ENCODE results near the gene GJA3. TPM values are rescaled to one million over a fixed set of nuclear protein-coding genes. Genes with fewer than 3 reads are reported as not detected.
A peak's percentile ranks its signal among the peaks of the same experiment; 100 is the strongest.

GJA3 gene
- 0.83 and 0.92 TPM in 2 replicates for total RNA-seq (2021)
- long read RNA-seq: 0 reads

- H3K4me3 Mint-ChIP-seq: peak within 1 kb of the TSS; percentile 71 to 82
- H3K4ac ChIP-seq (ENCODE audit: low read depth, low read length): no peak within 1 kb of the TSS
- no peak within 1 kb of the TSS for H4K91ac ChIP-seq (ENCODE audit: insufficient read length, low read depth, low read length)
- peaks cover 0 to 2% (median 0%) of the 10 kb centered on the region in 3 experiments; a peak in 2 of 7 replicates for H3K36me3 Mint-ChIP-seq (ENCODE audit: insufficient read depth in 1 of 3, low read depth in 3 of 3)
- H4K20me1 ChIP-seq (ENCODE audit: control insufficient read depth, insufficient read depth, insufficient read length): no peaks in the 10 kb centered on the region
- no peak within 1 kb of the TSS for H3K18ac ChIP-seq (ENCODE audit: insufficient read length, low read depth, low read length)
- no peak within 1 kb of the TSS for H2BK120ac ChIP-seq (ENCODE audit: low read depth, low read length, poor library complexity, severe bottlenecking)
- H3K27me3 Mint-ChIP-seq (ENCODE audit: low read depth): peaks cover 70% of the 10 kb centered on the region
- no peak within 1 kb of the TSS for H3K27ac ChIP-seq (ENCODE audit: insufficient read length, low read depth, low read length)
- no peak; the same call in 2 of the 3 replicates for TF ChIP-seq CTCF (conservative IDR thresholded peaks at IDR 0.05)
- no peak within 1 kb of the TSS for H4K8ac ChIP-seq (replicated peaks; ENCODE audit: insufficient read length, low read depth, low read length)
- no peak within 1 kb of the TSS for H2AFZ ChIP-seq (ENCODE audit: low read length)
- no peak within 1 kb of the TSS for H3K56ac ChIP-seq (ENCODE audit: insufficient read length, low read depth, low read length)
- H3K4me2 ChIP-seq (ENCODE audit: insufficient read depth, insufficient read length, low read length): peak within 1 kb of the TSS; percentile 86
- H3K4me1 ChIP-seq (ENCODE audit: insufficient read depth, low read length): no peaks in the 10 kb centered on the region
- no peak within 1 kb of the TSS for H3K23ac ChIP-seq (ENCODE audit: insufficient read length, low read depth, low read length)
- H2BK15ac ChIP-seq (ENCODE audit: low read depth, low read length): no peak within 1 kb of the TSS
- H2BK20ac ChIP-seq (ENCODE audit: low read depth, low read length, poor library complexity, severe bottlenecking): no peak within 1 kb of the TSS
- H3K79me1 ChIP-seq (ENCODE audit: insufficient read depth, low read depth, low read length, poor library complexity, severe bottlenecking): no peaks in the 10 kb centered on the region
- H3K14ac ChIP-seq (ENCODE audit: insufficient read depth, low read length): no peak within 1 kb of the TSS
- peaks cover 0 to 3% of the 10 kb centered on the region in 2 experiments; a peak in 1 of 5 replicates for H3K9me3 Mint-ChIP-seq
- H3K4me1 Mint-ChIP-seq: peaks cover 8 to 9% of the 10 kb centered on the region in 2 experiments
- no peak within 1 kb of the TSS for H2BK12ac ChIP-seq (ENCODE audit: insufficient read length, low read depth, low read length)
- H3T11ph ChIP-seq (ENCODE audit: low read length): no peak within 1 kb of the TSS
- H4K5ac ChIP-seq (ENCODE audit: insufficient read length, low read depth, low read length): no peak within 1 kb of the TSS
- H2BK5ac ChIP-seq (ENCODE audit: insufficient read length, low read length): no peak within 1 kb of the TSS
- peaks cover 24% of the 10 kb centered on the region; the same call in 1 of the 2 replicates for H3K27me3 ChIP-seq (ENCODE audit: insufficient read depth, low read length)
- peak; percentile 77 for DNase-seq
- peaks cover 9% of the 10 kb centered on the region for H3K23me2 ChIP-seq (ENCODE audit: insufficient read length, low read depth, low read length, poor library complexity, severe bottlenecking)
- no peak within 1 kb of the TSS for H2AK5ac ChIP-seq (ENCODE audit: insufficient read length, low read length)
- no peaks in the 10 kb centered on the region for H3K79me2 ChIP-seq (ENCODE audit: insufficient read depth, low read length)
- WGBS (ENCODE audit: extremely low coverage, insufficient read length, low lambda C conversion rate): no CpG with 5 or more reads among the region's 93 CpGs
- H3K9me3 ChIP-seq (ENCODE audit: control insufficient read depth, low read depth, low read length): no peaks in the 10 kb centered on the region
- 0 out of 7 replicates have a peak within 1 kb of the TSS, but pooled peaks of 1 of the 3 experiments have one; percentile 61 for H3K27ac Mint-ChIP-seq
- no peak within 1 kb of the TSS for H3K9ac ChIP-seq (ENCODE audit: extremely low read depth, insufficient read length, low read length)
Observed at GRCh38 chr13:20160306-20161274, at the start of gene GJA3. Gene GJA3, minus strand, starts transcription at chr13:20161052. Its CDS starts 17,764 bp downstream, at chr13:20143288.
